GM12864 (cell line): ENCODE results near the gene TOR1A.

Source experiments
- DNase-seq: peaks from one replicate; pipeline ENCODE4 v3.0.0-alpha.2; 2011; ENCODE audit warnings: low read depth
- H3K4me3 ChIP-seq: 2 replicates; pipeline ENCODE4 v1.5.1; 2011; ENCODE audit warnings: mild to moderate bottlenecking, low read depth, low read length, control low read depth
- CTCF ChIP-seq: IDR thresholded peaks from 2 replicates; pipeline ENCODE4 v1.5.1; 2011; ENCODE audit warnings: low read depth, mild to moderate bottlenecking, moderate library complexity, low read length, control low read depth, inconsistent platforms; ENCODE audit errors: missing control alignments

TOR1A gene

DNA sequence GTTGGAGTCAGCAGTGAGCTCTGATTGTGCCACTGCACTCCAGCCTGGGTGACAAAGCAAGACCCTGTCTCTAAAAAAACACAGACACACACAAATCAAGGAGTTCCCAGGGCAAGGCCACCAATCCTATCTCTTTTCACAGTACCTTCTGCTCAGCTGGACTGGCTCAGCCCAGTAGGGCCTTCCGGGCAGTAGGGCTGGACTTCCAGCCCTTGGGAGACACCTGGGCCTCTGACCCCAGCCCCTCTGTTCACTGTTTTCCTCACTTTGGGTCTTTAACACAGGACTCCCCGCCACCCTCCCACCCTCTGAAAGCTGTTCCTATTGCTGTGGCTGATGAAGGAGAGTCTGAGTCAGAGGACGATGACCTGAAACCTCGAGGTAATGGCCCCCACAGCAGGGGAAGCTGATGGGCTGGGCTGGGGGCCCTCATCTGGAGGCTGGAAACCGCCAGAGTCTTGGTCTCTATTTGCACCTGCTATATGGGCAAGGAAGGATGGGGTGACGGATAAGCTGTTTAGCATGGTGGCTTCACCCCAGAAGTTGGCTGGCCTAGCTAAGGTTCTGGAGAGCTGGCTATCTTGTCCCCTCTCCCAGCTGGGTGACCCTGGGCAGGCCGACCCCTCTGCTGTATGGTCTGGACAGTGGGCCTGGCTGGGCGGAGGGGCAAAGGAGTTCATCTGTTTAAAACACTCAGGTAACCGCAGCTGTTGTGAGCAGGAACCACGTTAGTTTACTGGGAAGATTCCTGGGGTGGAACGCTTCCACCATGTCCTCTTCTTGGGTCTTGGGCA lies 36.9 kb upstream of the TOR1A start:
- TF ChIP-seq CTCF, result no peak
- no peak for DNase-seq
- no peak overlapping the region for H3K4me3 ChIP-seq

DNA sequence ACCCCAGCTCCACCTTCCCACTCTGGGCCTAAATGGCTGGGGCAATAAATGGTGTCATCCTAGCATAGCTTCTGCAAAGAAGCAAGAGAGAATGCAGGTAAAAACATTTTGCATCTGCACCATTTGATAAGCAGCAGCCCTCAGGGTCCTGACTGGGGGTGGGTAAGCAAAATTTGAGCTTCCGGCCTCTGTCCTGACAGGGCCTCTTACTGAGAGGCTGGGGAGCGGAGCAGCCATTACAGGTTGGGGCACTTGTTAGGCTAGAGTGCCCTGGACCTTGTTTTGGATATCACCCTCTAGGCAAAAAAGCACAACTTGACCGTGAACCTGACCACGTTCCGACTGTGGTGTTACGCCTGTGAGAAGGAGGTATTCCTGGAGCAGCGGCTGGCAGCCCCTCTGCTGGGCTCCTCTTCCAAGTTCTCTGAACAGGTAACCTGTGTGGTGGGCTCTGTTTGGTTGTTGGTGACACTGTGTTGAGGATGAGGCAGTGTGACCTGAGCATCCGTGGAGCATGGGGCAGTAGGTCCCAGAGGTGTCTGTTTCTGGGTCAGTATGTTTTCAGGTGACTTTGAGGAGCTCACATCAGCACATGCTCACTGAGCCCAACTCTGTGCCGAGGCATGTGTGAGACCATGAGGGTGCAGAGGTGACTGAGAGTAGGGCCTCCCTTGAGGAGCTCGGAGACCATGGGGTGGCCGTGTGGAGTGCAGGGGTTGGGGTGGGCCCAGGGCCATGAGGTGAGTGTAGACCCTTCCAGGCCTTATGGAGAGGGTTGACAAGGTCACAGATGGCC lies 34.4 kb upstream of the TOR1A start:
- no peak for DNase-seq
- no peak overlapping the region for H3K4me3 ChIP-seq
- no peak for TF ChIP-seq CTCF

- DNase-seq, result no peak
- no peak for TF ChIP-seq CTCF
- no peak overlapping the region for H3K4me3 ChIP-seq
These were observed 33.3 kb upstream of the TOR1A start for GRCh38 chr9:129857207-129857606.

DNA sequence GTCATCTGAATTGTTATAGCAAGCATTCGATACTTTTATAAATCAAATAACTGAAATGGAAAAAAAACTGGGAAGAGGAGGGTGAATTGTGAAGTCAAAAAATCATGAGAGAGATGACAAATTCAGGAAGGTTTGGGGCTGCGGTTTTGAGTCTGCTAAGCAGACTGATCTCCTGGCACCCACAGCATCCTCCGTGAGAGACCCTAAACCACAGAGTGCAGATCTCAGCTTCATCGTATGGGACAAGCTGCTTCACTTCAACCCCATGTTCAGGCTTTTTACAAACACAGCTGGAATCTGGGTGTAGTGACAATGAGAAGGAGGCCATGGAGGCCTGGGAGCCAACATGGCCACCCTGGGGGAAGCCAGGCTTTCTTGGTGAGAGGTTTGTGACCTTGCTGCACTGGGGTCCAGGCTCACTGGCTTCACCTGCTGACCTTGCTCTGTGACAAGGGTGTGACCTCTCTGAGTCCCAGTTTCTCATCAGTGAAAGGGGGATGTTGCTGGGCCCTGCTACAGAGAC lies 30.7 kb upstream of the TOR1A start:
- H3K4me3 ChIP-seq, result no peak overlapping the region
- TF ChIP-seq CTCF, result no peak
- DNase-seq, result no peak

DNA sequence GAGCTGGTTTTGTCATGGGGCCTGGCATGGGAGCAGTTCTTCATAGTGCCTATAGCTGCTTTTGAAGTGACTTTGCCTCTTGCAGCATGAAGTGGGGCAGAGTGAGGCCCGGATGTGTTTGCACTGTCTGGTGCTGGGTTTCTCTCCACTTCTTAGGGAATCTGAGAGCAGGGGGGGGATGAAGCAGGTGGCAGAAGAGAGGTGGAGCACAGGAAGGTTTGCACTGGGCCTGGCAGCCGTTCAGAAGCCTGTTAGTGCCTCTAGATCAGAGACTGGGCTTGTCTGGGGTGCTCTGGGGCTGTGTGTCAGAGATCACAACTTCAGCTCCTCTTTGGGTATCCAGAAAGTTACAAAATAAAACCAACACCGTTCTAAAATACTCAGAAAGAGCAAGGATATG lies 29.7 kb upstream of the TOR1A start:
- H3K4me3 ChIP-seq, result no peak overlapping the region
- TF ChIP-seq CTCF, result no peak
- no peak for DNase-seq

DNA sequence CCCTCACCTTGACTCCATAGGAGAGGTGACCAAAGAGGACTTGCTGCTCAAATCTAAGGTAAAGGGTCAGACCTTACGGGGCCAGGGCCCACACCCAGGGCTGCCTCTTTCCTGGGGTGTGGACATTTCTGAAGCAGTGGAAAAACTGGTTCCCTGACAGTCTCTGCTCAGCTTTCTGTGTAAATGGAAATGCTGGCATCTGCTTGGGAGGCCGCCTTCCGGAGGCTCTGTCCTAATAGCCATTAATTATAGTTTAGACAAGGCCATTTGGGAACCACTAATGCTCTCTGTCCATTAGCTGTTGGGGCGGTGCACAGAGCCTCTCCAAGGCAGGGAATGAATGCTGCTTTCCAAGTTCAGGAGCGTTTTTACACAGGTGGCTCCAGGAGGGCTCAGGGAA lies 28.6 kb upstream of the TOR1A start:
- no peak overlapping the region for H3K4me3 ChIP-seq
- no peak for DNase-seq
- TF ChIP-seq CTCF, result no peak

DNA sequence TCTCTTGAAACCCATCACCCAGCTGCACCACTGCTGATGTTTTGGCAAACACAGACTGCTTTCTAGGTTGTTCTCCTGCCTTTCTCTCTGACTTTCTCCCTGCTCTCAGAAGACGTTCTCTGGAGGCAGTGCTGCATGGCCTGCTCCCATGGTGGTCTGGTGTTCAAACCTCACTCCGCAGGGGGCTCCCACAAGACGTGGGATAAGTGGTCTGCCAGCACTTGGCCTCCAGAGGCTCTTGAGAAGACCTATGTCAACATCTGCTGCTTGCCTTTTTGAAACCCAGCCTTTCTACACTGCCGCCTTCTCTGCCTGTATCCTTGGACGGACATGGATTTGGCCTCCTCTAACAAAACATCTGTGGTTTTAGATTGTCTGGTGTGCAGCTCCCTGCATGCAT lies 27.9 kb upstream of the TOR1A start:
- no peak for TF ChIP-seq CTCF

More for the DNA sequence above, 27.9 kb upstream of the TOR1A start:
- no peak for DNase-seq
- H3K4me3 ChIP-seq, result no peak overlapping the region
